Tibial artery (tissue), 4 donors: Measurements from ENCODE around the gene SLC16A10.

Experiments used
- DNase-seq, 2 donors: peaks; one replicate each; pipeline ENCODE4 v3.0.0-alpha.2; 2019
- H3K27ac ChIP-seq, 2 donors: fragments of 200-600 bp; sonication (generic) in 1 of 2; 1 replicate in 1 of 2; 2 replicates in 1 of 2; pipeline ENCODE4 v1.5.1; 2018 to 2019; ENCODE audit warnings: mild to moderate bottlenecking in 1 of 2
- H3K27me3 ChIP-seq, 2 donors: fragments of 200-600 bp; sonication (generic) in 1 of 2; one replicate each; pipeline versions ENCODE4 v1.5.1 to v1.6.0; 2016 to 2019
- H3K36me3 ChIP-seq, 3 donors: fragments of 200-600 bp; sonication (generic) in 2 of 3; one replicate each; pipeline ENCODE4 v1.5.1; 2016 to 2019; ENCODE audit warnings: mild to moderate bottlenecking in 2 of 3
- H3K4me1 ChIP-seq, 4 donors: fragments of 200-600 bp; sonication (generic) in 2 of 4; 1 replicate in 3 of 4; 2 replicates in 1 of 4; pipeline ENCODE4 v1.5.1; 2016 to 2019
- H3K4me3 ChIP-seq, 2 donors: fragments of 200-600 bp; sonication (generic) in 1 of 2; 1 replicate in 1 of 2; 2 replicates in 1 of 2; pipeline ENCODE4 v1.5.1; 2018 to 2019; ENCODE audit warnings: mild to moderate bottlenecking in 2 of 2
- H3K9me3 ChIP-seq, 3 donors: fragments of 200-600 bp; sonication (generic) in 1 of 3; one replicate each; pipeline ENCODE4 v1.5.1; 2016 to 2019
- CTCF ChIP-seq, 2 experiments: fragments of 200-600 bp in 1 of 2; fragments of 450-650 bp in 1 of 2; IDR thresholded peaks; one replicate each; pipeline ENCODE4 v1.5.1; 2017 to 2019; ENCODE audit warnings: antibody characterized with exemption in 2 of 2, mild to moderate bottlenecking in 1 of 2, moderate library complexity in 1 of 2
- intact Hi-C: fragments of 100-400 bp; cut with DNase I; formaldehyde crosslinking; loops from one replicate; pipeline ENCODE4 v1.15.0; 2023; ENCODE audit warnings: low total_unique reads

The SLC16A10 gene

DNA sequence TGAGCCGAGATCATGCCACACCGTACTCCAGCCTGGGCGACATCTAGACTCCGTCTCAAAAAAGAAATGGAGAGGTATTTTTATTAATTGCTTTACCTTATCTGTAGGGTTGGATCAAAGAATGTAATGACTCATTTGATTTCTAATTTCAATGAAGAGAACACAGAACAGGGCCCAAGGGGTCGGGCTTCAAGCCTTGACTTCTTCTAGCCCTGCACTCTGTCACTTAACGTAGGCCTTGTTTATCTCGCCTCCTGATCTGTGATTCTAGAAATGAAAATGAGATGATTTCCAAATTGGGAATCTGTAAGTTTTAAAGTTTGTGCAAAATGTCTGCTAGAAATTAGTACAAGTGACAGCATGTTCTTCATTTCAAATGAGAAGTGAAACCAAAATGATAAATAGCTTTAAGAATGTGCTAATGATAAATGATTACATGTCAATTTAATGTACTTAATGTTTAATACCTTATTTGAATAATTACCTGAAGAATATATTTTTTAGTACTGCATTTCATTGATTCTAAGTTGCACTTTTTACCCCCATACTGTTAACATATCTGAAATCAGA lies 180.5 kb downstream of the SLC16A10 start:
- H3K4me1 ChIP-seq, result no peaks in the 10 kb centered on the region

GRCh38 chr6:111269401-111269970 lies 182.2 kb downstream of the SLC16A10 start:
- TF ChIP-seq CTCF (IDR thresholded peaks at IDR 0.05), result no peak
- H3K9me3 ChIP-seq, result peaks cover 0 to 21% (median 5%) of the 10 kb centered on the region in 3 donors
- H3K27me3 ChIP-seq, result no peaks in the 10 kb centered on the region
- H3K36me3 ChIP-seq, result peaks cover 21 to 81% (median 55%) of the 10 kb centered on the region in 3 donors
- no peak overlapping the region for H3K4me3 ChIP-seq
- H3K4me1 ChIP-seq, result no peaks in the 10 kb centered on the region
- no peak for DNase-seq
- intact Hi-C loops, result loop anchor here (10.0 kb wide), 1 partner anchor 345 kb away; no protein-coding TSS in a partner anchor
- H3K27ac ChIP-seq, result no peak overlapping the region

More for the DNA sequence above, 180.5 kb downstream of the SLC16A10 start:
- H3K27ac ChIP-seq, result no peak overlapping the region
- DNase-seq, result no peak
- intact Hi-C loops, result loop anchor here (10.0 kb wide), 1 partner anchor 347 kb away; no protein-coding TSS in a partner anchor
- H3K9me3 ChIP-seq, result peaks cover 0 to 5% (median 0%) of the 10 kb centered on the region in 3 donors
- no peak overlapping the region for H3K4me3 ChIP-seq
- TF ChIP-seq CTCF (IDR thresholded peaks at IDR 0.05), result no peak
- H3K27me3 ChIP-seq, result no peaks in the 10 kb centered on the region
- peaks cover 15 to 73% (median 45%) of the 10 kb centered on the region in 3 donors for H3K36me3 ChIP-seq

DNA sequence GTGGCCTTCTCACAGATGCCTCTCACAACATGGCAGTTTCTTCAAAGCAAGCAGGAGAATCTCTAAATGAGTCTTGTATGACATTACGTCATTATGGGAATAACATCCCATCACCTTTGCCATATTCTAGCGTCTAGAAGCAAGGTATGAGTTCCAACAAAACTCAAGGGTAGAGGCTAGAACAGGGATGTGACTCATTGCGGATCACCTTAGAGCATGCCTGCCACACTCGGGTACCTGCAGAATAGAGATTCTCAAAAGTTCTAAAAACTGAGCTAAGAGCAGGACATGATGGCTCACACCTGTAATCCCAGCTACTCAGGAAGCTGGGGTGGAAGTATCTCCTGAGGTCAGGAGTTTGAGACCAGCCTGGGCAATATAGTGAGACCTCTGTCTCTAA lies 182.8 kb downstream of the SLC16A10 start:
- TF ChIP-seq CTCF (IDR thresholded peaks at IDR 0.05), result no peak
- no peak overlapping the region for H3K4me3 ChIP-seq
- no peaks in the 10 kb centered on the region for H3K4me1 ChIP-seq
- H3K9me3 ChIP-seq, result peaks cover 0 to 28% (median 11%) of the 10 kb centered on the region in 3 donors
- H3K27ac ChIP-seq, result no peak overlapping the region
- H3K36me3 ChIP-seq, result peaks cover 27 to 81% (median 62%) of the 10 kb centered on the region in 3 donors
- intact Hi-C loops, result no loop called here
- DNase-seq, result no peak
- no peaks in the 10 kb centered on the region for H3K27me3 ChIP-seq

DNA sequence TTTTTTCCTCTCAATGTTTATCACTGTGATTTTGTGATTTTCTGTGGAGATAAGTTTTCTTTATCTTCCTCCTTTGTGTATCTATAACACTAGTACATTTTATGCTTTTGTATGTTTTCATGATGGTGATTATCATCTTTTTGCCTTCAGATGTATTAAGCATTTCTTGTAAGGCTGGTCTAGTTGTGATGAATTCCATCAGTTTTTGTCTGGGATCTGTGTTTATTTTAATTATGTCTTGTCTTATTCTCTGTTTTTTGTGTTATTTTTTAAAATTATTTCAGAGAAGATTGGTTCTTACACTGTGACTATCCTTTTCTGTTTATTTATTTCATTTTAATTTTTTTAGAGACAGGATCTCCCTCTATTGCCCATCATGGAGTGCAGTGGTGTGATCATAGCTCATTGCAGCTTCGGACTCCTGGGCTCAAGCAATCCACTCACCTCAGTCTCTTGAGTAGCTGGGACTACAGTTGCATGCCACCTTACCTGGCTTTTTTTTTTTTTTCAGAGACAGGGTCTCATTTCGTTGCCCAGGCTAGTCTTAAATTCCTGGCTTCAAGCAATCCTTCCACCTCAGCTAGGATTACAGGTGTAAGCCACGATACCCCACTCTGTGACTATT lies 187.4 kb downstream of the SLC16A10 start:
- Histone ChIP-seq H3K36me3 (peaks cover 52 to 85% (median 70%) of the 10 kb centered on the region in 3 donors), H3K27ac (no peak overlapping the region), H3K9me3 (peaks cover 0 to 41% (median 14%) of the 10 kb centered on the region in 3 donors), H3K4me3 (no peak overlapping the region), H3K4me1 (no peaks in the 10 kb centered on the region), H3K27me3 (no peaks in the 10 kb centered on the region)
- no peak for DNase-seq
- TF ChIP-seq CTCF (IDR thresholded peaks at IDR 0.05), result no peak
- intact Hi-C loops, result no loop called here

DNA sequence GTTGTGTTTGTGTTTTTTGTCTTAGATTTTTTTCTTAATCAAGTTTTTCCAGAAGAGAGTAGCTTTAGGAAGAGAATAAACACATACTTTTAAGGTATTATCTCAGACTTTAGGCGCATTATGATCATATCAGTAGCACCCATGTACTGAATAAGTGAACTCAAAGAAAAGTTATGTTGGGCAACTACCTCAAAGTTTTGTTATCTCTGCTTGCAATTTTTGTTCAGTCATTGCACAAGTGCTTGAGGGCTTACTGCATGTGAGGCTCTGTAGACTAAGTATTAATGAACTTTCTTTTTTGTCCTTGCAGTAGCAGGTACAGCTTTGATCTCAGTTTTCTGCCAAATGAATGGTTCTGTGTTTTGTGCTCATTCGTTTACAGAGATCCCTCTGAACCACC lies 189.0 kb downstream of the SLC16A10 start:
- Histone ChIP-seq H3K36me3 (peaks cover 60 to 87% (median 68%) of the 10 kb centered on the region in 3 donors), H3K4me1 (no peaks in the 10 kb centered on the region), H3K27me3 (no peaks in the 10 kb centered on the region), H3K27ac (no peak overlapping the region), H3K4me3 (no peak overlapping the region), H3K9me3 (peaks cover 0 to 41% (median 14%) of the 10 kb centered on the region in 3 donors)
- intact Hi-C loops, result no loop called here
- no peak for DNase-seq
- TF ChIP-seq CTCF (IDR thresholded peaks at IDR 0.05), result no peak
